ENCODE data around the gene CLDN6. TPM values are rescaled to one million over a fixed set of nuclear protein-coding genes. Genes with fewer than 3 reads are reported as not detected.

CLDN6 gene
- polyA plus RNA-seq, 1 experiment: 0.07 TPM

GRCh38 chr16:3004319-3004718 lies 13.7 kb downstream of the CLDN6 start:
- ChIA-PET POLR2A (interaction anchor here (1.0 to 1.7 kb wide), 4 partner anchors 16 to 24 kb away, joined by 3 to 8 read pairs (median 5); partner anchors contain the start of genes HCFC1R1, THOC6 and TNFRSF12A), CTCF (interaction anchor here (0.7 to 2.4 kb wide), 4 partner anchors 9 to 72 kb away, joined by 3 to 9 read pairs (median 4); no protein-coding TSS in a partner anchor)
- H3K9me3 ChIP-seq (ENCODE audit: control insufficient read depth, insufficient read depth, low read length): no peaks in the 10 kb centered on the region
- peaks cover 49% of the 10 kb centered on the region for H3K27me3 ChIP-seq (ENCODE audit: control insufficient read depth, insufficient read depth, low read length)
- no peak overlapping the region for H3K27ac ChIP-seq (ENCODE audit: low read depth, low read length)
- no peak for TF ChIP-seq CTCF (IDR thresholded peaks at IDR 0.05; ENCODE audit: low read depth, low read length)
- DNase-seq (ENCODE audit: low read depth, low spot score): no peak
- H3K4me3 ChIP-seq (ENCODE audit: low read depth, low read length): no peak overlapping the region

- H3K9me3 ChIP-seq (ENCODE audit: control insufficient read depth, insufficient read depth, low read length): no peaks in the 10 kb centered on the region
- DNase-seq (ENCODE audit: low read depth, low spot score): peak; percentile 94
- ChIA-PET POLR2A (interaction anchor here (0.5 to 1.7 kb wide), 6 partner anchors 17 to 624 kb away, joined by 3 to 8 read pairs (median 5); partner anchors contain the start of genes HCFC1R1, THOC6 and TNFRSF12A), CTCF (interaction anchor here (0.7 to 2.4 kb wide), 4 partner anchors 9 to 73 kb away, joined by 3 to 9 read pairs (median 4); no protein-coding TSS in a partner anchor)
- TF ChIP-seq CTCF (IDR thresholded peaks at IDR 0.05; ENCODE audit: low read depth, low read length): peak; percentile 38
- H3K27ac ChIP-seq (ENCODE audit: low read depth, low read length): no peak overlapping the region
- no peak overlapping the region for H3K4me3 ChIP-seq (ENCODE audit: low read depth, low read length)
- peaks cover 48% of the 10 kb centered on the region for H3K27me3 ChIP-seq (ENCODE audit: control insufficient read depth, insufficient read depth, low read length)
These were observed 14.3 kb downstream of the CLDN6 start for GRCh38 chr16:3003582-3004270.

- CTCF ChIA-PET: no interaction called here
- DNase-seq (ENCODE audit: low read depth, low spot score): no peak
- Histone ChIP-seq H3K27ac (ENCODE audit: low read depth, low read length) (no peak overlapping the region), H3K27me3 (ENCODE audit: control insufficient read depth, insufficient read depth, low read length) (peaks cover 55% of the 10 kb centered on the region), H3K4me3 (ENCODE audit: low read depth, low read length) (no peak overlapping the region), H3K9me3 (ENCODE audit: control insufficient read depth, insufficient read depth, low read length) (no peaks in the 10 kb centered on the region; the same call in 1 of the 2 replicates)
- TF ChIP-seq CTCF (IDR thresholded peaks at IDR 0.05; ENCODE audit: low read depth, low read length): no peak
- POLR2A ChIA-PET: no interaction called here
These were observed 16.7 kb downstream of the CLDN6 start for GRCh38 chr16:3001316-3001715.

- DNase-seq (ENCODE audit: low read depth, low spot score): no peak
- CTCF ChIA-PET: no interaction called here
- no peak overlapping the region for H3K4me3 ChIP-seq (ENCODE audit: low read depth, low read length)
- H3K9me3 ChIP-seq (ENCODE audit: control insufficient read depth, insufficient read depth, low read length): no peaks in the 10 kb centered on the region; the same call in 1 of the 2 replicates
- POLR2A ChIA-PET: no interaction called here
- TF ChIP-seq CTCF (IDR thresholded peaks at IDR 0.05; ENCODE audit: low read depth, low read length): no peak
- H3K27ac ChIP-seq (ENCODE audit: low read depth, low read length): no peak overlapping the region
- H3K27me3 ChIP-seq (ENCODE audit: control insufficient read depth, insufficient read depth, low read length): peaks cover 53% of the 10 kb centered on the region
These were observed 17.4 kb downstream of the CLDN6 start for GRCh38 chr16:3000540-3000939.

- POLR2A ChIA-PET: no interaction called here
- peaks cover 51% of the 10 kb centered on the region for H3K27me3 ChIP-seq (ENCODE audit: control insufficient read depth, insufficient read depth, low read length)
- no peak for TF ChIP-seq CTCF (IDR thresholded peaks at IDR 0.05; ENCODE audit: low read depth, low read length)
- no peak overlapping the region for H3K4me3 ChIP-seq (ENCODE audit: low read depth, low read length)
- DNase-seq (ENCODE audit: low read depth, low spot score): no peak
- CTCF ChIA-PET: no interaction called here
- H3K27ac ChIP-seq (ENCODE audit: low read depth, low read length): no peak overlapping the region
- H3K9me3 ChIP-seq (ENCODE audit: control insufficient read depth, insufficient read depth, low read length): no peaks in the 10 kb centered on the region; the same call in 1 of the 2 replicates
These were observed 18.1 kb downstream of the CLDN6 start for GRCh38 chr16:2999929-3000328.
